ENCODE measurements around the gene LTB4R2.

DNA sequence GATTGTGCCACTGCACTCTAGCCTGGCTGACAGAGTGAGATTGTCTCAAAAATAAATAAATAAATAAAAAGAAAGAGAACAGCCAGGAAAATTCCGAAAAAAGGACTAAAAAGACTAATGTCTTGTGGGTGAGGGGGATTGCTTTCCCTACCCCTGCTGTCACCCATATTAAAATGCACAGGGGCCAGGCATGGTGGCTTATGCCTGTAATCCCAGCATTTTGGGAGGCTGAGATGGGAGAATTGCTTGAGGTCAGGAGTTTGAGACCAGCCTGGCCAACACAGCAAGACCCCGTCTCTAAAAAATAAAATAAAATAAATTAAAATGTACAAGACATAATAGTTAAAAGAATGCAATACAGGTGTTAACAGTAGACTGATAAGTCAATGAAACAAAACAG lies 16.4 kb upstream of the LTB4R2 start:
- TF ChIP-seq, protein P1, sequence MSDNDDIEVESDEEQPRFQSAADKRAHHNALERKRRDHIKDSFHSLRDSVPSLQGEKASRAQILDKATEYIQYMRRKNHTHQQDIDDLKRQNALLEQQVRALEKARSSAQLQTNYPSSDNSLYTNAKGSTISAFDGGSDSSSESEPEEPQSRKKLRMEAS (IDR thresholded peaks at IDR 0.05), result no peak
- TF ChIP-seq, protein P2, sequence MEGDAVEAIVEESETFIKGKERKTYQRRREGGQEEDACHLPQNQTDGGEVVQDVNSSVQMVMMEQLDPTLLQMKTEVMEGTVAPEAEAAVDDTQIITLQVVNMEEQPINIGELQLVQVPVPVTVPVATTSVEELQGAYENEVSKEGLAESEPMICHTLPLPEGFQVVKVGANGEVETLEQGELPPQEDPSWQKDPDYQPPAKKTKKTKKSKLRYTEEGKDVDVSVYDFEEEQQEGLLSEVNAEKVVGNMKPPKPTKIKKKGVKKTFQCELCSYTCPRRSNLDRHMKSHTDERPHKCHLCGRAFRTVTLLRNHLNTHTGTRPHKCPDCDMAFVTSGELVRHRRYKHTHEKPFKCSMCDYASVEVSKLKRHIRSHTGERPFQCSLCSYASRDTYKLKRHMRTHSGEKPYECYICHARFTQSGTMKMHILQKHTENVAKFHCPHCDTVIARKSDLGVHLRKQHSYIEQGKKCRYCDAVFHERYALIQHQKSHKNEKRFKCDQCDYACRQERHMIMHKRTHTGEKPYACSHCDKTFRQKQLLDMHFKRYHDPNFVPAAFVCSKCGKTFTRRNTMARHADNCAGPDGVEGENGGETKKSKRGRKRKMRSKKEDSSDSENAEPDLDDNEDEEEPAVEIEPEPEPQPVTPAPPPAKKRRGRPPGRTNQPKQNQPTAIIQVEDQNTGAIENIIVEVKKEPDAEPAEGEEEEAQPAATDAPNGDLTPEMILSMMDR (IDR thresholded peaks at IDR 0.05; ENCODE audit: control extremely low read depth in 1 of 3, insufficient read depth in 1 of 3, low read depth in 1 of 3, low read length in 3 of 3), result no peak
- TF ChIP-seq SUZ12 (IDR thresholded peaks at IDR 0.05; ENCODE audit: low read length), result no peak
- TF ChIP-seq EZH2 (IDR thresholded peaks at IDR 0.05; ENCODE audit: low read depth, low read length, severe bottlenecking), result no peak
- no peak for TF ChIP-seq RBBP5 (IDR thresholded peaks at IDR 0.05; ENCODE audit: borderline replicate concordance, low read depth, low read length)
- TF ChIP-seq RFX5 (IDR thresholded peaks at IDR 0.05; ENCODE audit: borderline replicate concordance, low read depth, low read length), result no peak
- TF ChIP-seq, protein P3, sequence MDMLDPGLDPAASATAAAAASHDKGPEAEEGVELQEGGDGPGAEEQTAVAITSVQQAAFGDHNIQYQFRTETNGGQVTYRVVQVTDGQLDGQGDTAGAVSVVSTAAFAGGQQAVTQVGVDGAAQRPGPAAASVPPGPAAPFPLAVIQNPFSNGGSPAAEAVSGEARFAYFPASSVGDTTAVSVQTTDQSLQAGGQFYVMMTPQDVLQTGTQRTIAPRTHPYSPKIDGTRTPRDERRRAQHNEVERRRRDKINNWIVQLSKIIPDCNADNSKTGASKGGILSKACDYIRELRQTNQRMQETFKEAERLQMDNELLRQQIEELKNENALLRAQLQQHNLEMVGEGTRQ (IDR thresholded peaks at IDR 0.05; ENCODE audit: low read length), result no peak
- TF ChIP-seq POLR2A (IDR thresholded peaks at IDR 0.05; ENCODE audit: control extremely low read depth in 1 of 2, low read depth in 2 of 2, low read length in 2 of 2), result no peak
